Measurements from ENCODE around the gene PARVA. TPM values are rescaled to one million over a fixed set of nuclear protein-coding genes. Genes with fewer than 3 reads are reported as not detected.

Gene PARVA
- total and polyA plus RNA-seq, 2 experiments from 2014 or later, result 37.4 to 46.2 TPM

GRCh38 chr11:12441231-12441861, 64.0 kb downstream of the PARVA start:
- no peak for TF ChIP-seq EZH2 (IDR thresholded peaks at IDR 0.05; ENCODE audit: borderline replicate concordance)
- TF ChIP-seq CTCF (IDR thresholded peaks at IDR 0.05; ENCODE audit: poor library complexity), result no peak
- TF ChIP-seq EZH2phosphoT487 (IDR thresholded peaks at IDR 0.05; ENCODE audit: low read depth, severe bottlenecking, unreplicated experiment), result no peak
- H3K79me2 ChIP-seq, result peaks cover 64% of the 10 kb centered on the region
- no peaks in the 10 kb centered on the region for H3K36me3 ChIP-seq (replicated peaks; ENCODE audit: insufficient read depth, low read depth)
- H4K20me1 ChIP-seq (ENCODE audit: insufficient read depth, poor library complexity, severe bottlenecking), result no peaks in the 10 kb centered on the region
- H3K4me2 ChIP-seq, result no peak overlapping the region
- H3K9me3 ChIP-seq (ENCODE audit: low read depth), result peaks cover under 1% of the 10 kb centered on the region
- peaks cover 10% of the 10 kb centered on the region for H3K4me1 ChIP-seq (ENCODE audit: insufficient read depth)
- 61% methylated on average over 7 of the region's 7 CpGs for WGBS (ENCODE audit: low lambda C conversion rate, missing lambda C conversion rate)
- no peak for DNase-seq (ENCODE audit: low spot score)
- no peaks in the 10 kb centered on the region for H3K9me2 ChIP-seq (replicated peaks; ENCODE audit: insufficient read depth)
- no peak overlapping the region for H3K4me3 ChIP-seq
- H2AFZ ChIP-seq, result no peak overlapping the region
- peak overlapping the region; percentile 25 for H3K27ac ChIP-seq
- H3K27me3 ChIP-seq, result no peaks in the 10 kb centered on the region

- no peaks in the 10 kb centered on the region for H3K27me3 ChIP-seq
- no peak overlapping the region for H3K4me2 ChIP-seq
- no peaks in the 10 kb centered on the region for H4K20me1 ChIP-seq (ENCODE audit: insufficient read depth, poor library complexity, severe bottlenecking)
These were observed 67.2 kb downstream of the PARVA start for GRCh38 chr11:12444601-12445000.

GRCh38 chr11:12445001-12445400, 67.6 kb downstream of the PARVA start:
- H3K4me1 ChIP-seq (ENCODE audit: insufficient read depth), result peaks cover 10% of the 10 kb centered on the region
- H3K9me3 ChIP-seq (ENCODE audit: low read depth), result peaks cover 4% of the 10 kb centered on the region
- TF ChIP-seq EZH2 (IDR thresholded peaks at IDR 0.05; ENCODE audit: borderline replicate concordance), result no peak
- no peak for TF ChIP-seq EZH2phosphoT487 (IDR thresholded peaks at IDR 0.05; ENCODE audit: low read depth, severe bottlenecking, unreplicated experiment)
- TF ChIP-seq CTCF (IDR thresholded peaks at IDR 0.05; ENCODE audit: poor library complexity), result no peak
- no peak overlapping the region for H3K4me3 ChIP-seq
- no peaks in the 10 kb centered on the region for H4K20me1 ChIP-seq (ENCODE audit: insufficient read depth, poor library complexity, severe bottlenecking)
- H3K9me2 ChIP-seq (replicated peaks; ENCODE audit: insufficient read depth), result no peaks in the 10 kb centered on the region
- no peaks in the 10 kb centered on the region for H3K27me3 ChIP-seq
- H3K27ac ChIP-seq, result no peak overlapping the region
- WGBS (ENCODE audit: low lambda C conversion rate, missing lambda C conversion rate), result 75% methylated on average over 2 of the region's 2 CpGs
- peaks cover 61% of the 10 kb centered on the region for H3K79me2 ChIP-seq
- no peak overlapping the region for H3K4me2 ChIP-seq
- H3K36me3 ChIP-seq (replicated peaks; ENCODE audit: insufficient read depth, low read depth), result no peaks in the 10 kb centered on the region
- H2AFZ ChIP-seq, result no peak overlapping the region
- no peak for DNase-seq (ENCODE audit: low spot score)

More at GRCh38 chr11:12444601-12445000, 67.2 kb downstream of the PARVA start:
- no peaks in the 10 kb centered on the region for H3K9me2 ChIP-seq (replicated peaks; ENCODE audit: insufficient read depth)
- peaks cover 62% of the 10 kb centered on the region for H3K79me2 ChIP-seq
- whole genome bisulfite sequencing (ENCODE audit: low lambda C conversion rate, missing lambda C conversion rate), result 76% methylated on average over 2 of the region's 2 CpGs
- DNase-seq (ENCODE audit: low spot score), result no peak
- H3K4me1 ChIP-seq (ENCODE audit: insufficient read depth), result peaks cover 10% of the 10 kb centered on the region
- H2AFZ ChIP-seq, result no peak overlapping the region
- H3K36me3 ChIP-seq (replicated peaks; ENCODE audit: insufficient read depth, low read depth), result no peaks in the 10 kb centered on the region
- TF ChIP-seq EZH2phosphoT487 (IDR thresholded peaks at IDR 0.05; ENCODE audit: low read depth, severe bottlenecking, unreplicated experiment) (no peak), CTCF (IDR thresholded peaks at IDR 0.05; ENCODE audit: poor library complexity) (no peak), EZH2 (IDR thresholded peaks at IDR 0.05; ENCODE audit: borderline replicate concordance) (no peak)
- H3K4me3 ChIP-seq, result no peak overlapping the region
- H3K9me3 ChIP-seq (ENCODE audit: low read depth), result peaks cover 4% of the 10 kb centered on the region
- H3K27ac ChIP-seq, result no peak overlapping the region
